ENCODE results near the gene RCOR3. TPM values are rescaled to one million over a fixed set of nuclear protein-coding genes. Genes with fewer than 3 reads are reported as not detected.

Gene RCOR3
- total RNA-seq, 1 experiment from 2014 or later: 39.0 TPM

DNA sequence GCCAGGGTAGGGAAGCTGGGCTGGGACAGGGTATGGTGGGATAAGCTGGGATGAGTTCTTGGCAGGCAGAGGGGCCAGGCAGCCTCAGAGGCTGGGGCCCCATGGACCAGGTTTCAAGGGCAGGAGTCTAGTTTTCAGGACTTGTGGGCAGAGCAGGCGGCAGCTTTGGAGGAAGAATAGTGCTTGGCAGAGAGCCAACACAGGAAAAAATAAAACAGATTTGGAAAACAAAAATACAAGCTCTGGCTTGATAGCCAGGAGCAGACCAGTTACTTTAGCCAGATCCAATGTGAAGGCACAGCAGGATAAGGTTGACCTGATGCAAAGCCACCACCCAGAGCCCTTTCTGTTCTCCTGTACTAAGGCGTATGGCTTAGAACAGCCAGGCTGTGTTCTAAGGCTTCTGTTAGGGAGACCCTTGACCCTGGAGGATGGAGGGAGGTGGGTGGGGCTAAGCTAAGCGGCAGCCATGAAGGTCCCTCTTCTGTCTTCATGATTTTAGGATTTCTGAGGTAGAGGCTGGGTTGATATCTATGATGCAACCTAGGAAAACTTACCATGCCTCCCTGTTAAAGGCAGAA, 73.0 kb downstream of the RCOR3 start:
- no peak for DNase-seq (ENCODE audit: low spot score)
- TF ChIP-seq EZH2 (IDR thresholded peaks at IDR 0.05; ENCODE audit: borderline replicate concordance, low read depth, low read length, poor library complexity, severe bottlenecking) (no peak), CTCF (conservative IDR thresholded peaks at IDR 0.05; ENCODE audit: low read depth, low read length) (no peak)
- ChIA-PET POLR2A (ENCODE audit: low non-redundant PET) (no interaction called here), CTCF (interaction anchor here (0.5 kb wide), 1 partner anchor 26 kb away, joined by 5 read pairs; no protein-coding TSS in a partner anchor)
- Histone ChIP-seq H3K4me3 (ENCODE audit: low read depth, low read length, poor library complexity, severe bottlenecking) (no peak overlapping the region), H3K9me3 (ENCODE audit: low read depth, low read length, poor library complexity, severe bottlenecking) (no peaks in the 10 kb centered on the region), H3K4me1 (ENCODE audit: insufficient read depth, low read length, poor library complexity, severe bottlenecking) (no peaks in the 10 kb centered on the region), H3K27ac (ENCODE audit: low read depth, low read length, poor library complexity, severe bottlenecking) (no peak overlapping the region), H3K36me3 (ENCODE audit: insufficient read depth, low read length, poor library complexity, severe bottlenecking) (no peaks in the 10 kb centered on the region), H3K27me3 (replicated peaks; ENCODE audit: insufficient read depth, low read depth, low read length, poor library complexity) (no peaks in the 10 kb centered on the region)
- no TSS peak for BruUV-seq (replicated peaks)
- intact Hi-C loops (cut with micrococcal nuclease; ENCODE audit: unreplicated experiment): no loop called here

DNA sequence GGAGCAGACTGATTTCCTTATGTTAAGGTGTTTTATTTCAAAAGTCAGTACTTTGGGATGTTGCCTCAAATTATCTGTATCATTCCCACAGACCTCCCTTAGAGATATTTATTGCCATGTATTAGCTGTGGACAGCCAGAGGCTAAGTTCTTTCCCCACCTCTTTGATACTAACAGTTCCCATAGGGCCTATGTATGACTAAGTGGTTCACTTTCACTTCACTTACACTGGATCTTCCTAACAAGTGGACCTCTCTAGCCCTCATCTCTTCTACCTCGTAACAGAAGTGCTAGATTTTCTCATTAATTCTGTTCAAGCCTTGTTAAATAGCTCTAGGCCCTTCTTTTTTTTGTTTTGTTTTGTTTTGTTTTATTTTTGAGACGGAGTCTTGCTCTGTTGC, 73.7 kb downstream of the RCOR3 start:
- no peaks in the 10 kb centered on the region for H3K27me3 ChIP-seq (replicated peaks; ENCODE audit: insufficient read depth, low read depth, low read length, poor library complexity)
- DNase-seq (ENCODE audit: low spot score): no peak
- H3K4me1 ChIP-seq (ENCODE audit: insufficient read depth, low read length, poor library complexity, severe bottlenecking): no peaks in the 10 kb centered on the region
- ChIA-PET POLR2A (ENCODE audit: low non-redundant PET) (no interaction called here), CTCF (interaction anchor here (0.5 kb wide), 1 partner anchor 25 kb away, joined by 5 read pairs; no protein-coding TSS in a partner anchor)
- no peak overlapping the region for H3K27ac ChIP-seq (ENCODE audit: low read depth, low read length, poor library complexity, severe bottlenecking)
- intact Hi-C loops (cut with micrococcal nuclease; ENCODE audit: unreplicated experiment): no loop called here
- H3K36me3 ChIP-seq (ENCODE audit: insufficient read depth, low read length, poor library complexity, severe bottlenecking): no peaks in the 10 kb centered on the region
- TF ChIP-seq EZH2 (IDR thresholded peaks at IDR 0.05; ENCODE audit: borderline replicate concordance, low read depth, low read length, poor library complexity, severe bottlenecking): no peak
- TF ChIP-seq CTCF (conservative IDR thresholded peaks at IDR 0.05; ENCODE audit: low read depth, low read length): no peak
- BruUV-seq (replicated peaks): no TSS peak
- no peaks in the 10 kb centered on the region for H3K9me3 ChIP-seq (ENCODE audit: low read depth, low read length, poor library complexity, severe bottlenecking)
- no peak overlapping the region for H3K4me3 ChIP-seq (ENCODE audit: low read depth, low read length, poor library complexity, severe bottlenecking)

GRCh38 chr1:211333906-211334305, 74.7 kb downstream of the RCOR3 start:
- Histone ChIP-seq H3K9me3 (ENCODE audit: low read depth, low read length, poor library complexity, severe bottlenecking) (no peaks in the 10 kb centered on the region), H3K36me3 (ENCODE audit: insufficient read depth, low read length, poor library complexity, severe bottlenecking) (no peaks in the 10 kb centered on the region), H3K27me3 (replicated peaks; ENCODE audit: insufficient read depth, low read depth, low read length, poor library complexity) (no peaks in the 10 kb centered on the region), H3K4me1 (ENCODE audit: insufficient read depth, low read length, poor library complexity, severe bottlenecking) (no peaks in the 10 kb centered on the region), H3K27ac (ENCODE audit: low read depth, low read length, poor library complexity, severe bottlenecking) (no peak overlapping the region), H3K4me3 (ENCODE audit: low read depth, low read length, poor library complexity, severe bottlenecking) (no peak overlapping the region)
- DNase-seq (ENCODE audit: low spot score): no peak
- CTCF ChIA-PET: no interaction called here
- POLR2A ChIA-PET (ENCODE audit: low non-redundant PET): no interaction called here
- TF ChIP-seq CTCF (conservative IDR thresholded peaks at IDR 0.05; ENCODE audit: low read depth, low read length) (no peak), EZH2 (IDR thresholded peaks at IDR 0.05; ENCODE audit: borderline replicate concordance, low read depth, low read length, poor library complexity, severe bottlenecking) (no peak)
- intact Hi-C loops (cut with micrococcal nuclease; ENCODE audit: unreplicated experiment): no loop called here
- no TSS peak for BruUV-seq (replicated peaks)

Data from A673 (cell line).